Upper lobe of right lung (tissue), 1 donor: ENCODE results near the gene UBE2N. TPM values are rescaled to one million over a fixed set of nuclear protein-coding genes. Genes with fewer than 3 reads are reported as not detected.
A peak's percentile ranks its signal among the peaks of the same experiment; 100 is the strongest.

Experiments
- ATAC-seq: fragments of 200-7000 bp; cut with Tn5 transposase; one replicate; pipeline ENCODE4 v1.9.1; 2020; ENCODE audit warnings: mild to moderate bottlenecking, moderate library complexity
- DNase-seq: peaks from one replicate; pipeline ENCODE4 v3.0.0-alpha.2; 2020
- H3K27ac ChIP-seq: fragments of 200-600 bp; one replicate; pipeline ENCODE4 v1.8.0; 2022
- H3K27me3 ChIP-seq: fragments of 200-600 bp; one replicate; pipeline ENCODE4 v1.8.0; 2022; ENCODE audit warnings: mild to moderate bottlenecking
- H3K36me3 ChIP-seq: fragments of 200-600 bp; one replicate; pipeline ENCODE4 v1.8.0; 2022
- H3K4me1 ChIP-seq: fragments of 200-600 bp; one replicate; pipeline ENCODE4 v1.8.0; 2022
- H3K4me3 ChIP-seq: fragments of 200-600 bp; one replicate; pipeline ENCODE4 v1.8.0; 2022; ENCODE audit warnings: mild to moderate bottlenecking
- H3K9me3 ChIP-seq: fragments of 200-600 bp; one replicate; pipeline ENCODE4 v1.8.0; 2022
- CTCF ChIP-seq: fragments of 200-600 bp; IDR thresholded peaks from one replicate; pipeline ENCODE4 v1.8.0; 2022; ENCODE audit warnings: antibody characterized with exemption
- intact Hi-C: fragments of 100-400 bp; cut with DNase I; formaldehyde crosslinking; loops from one replicate; pipeline ENCODE4 v1.11.0; 2022
- long read RNA-seq: library from polyadenylated mRNA; unstranded; transcript quantifications from one replicate; pipeline ENCODE4 v2.0.0, GENCODE V29; 2021
- total RNA-seq: library from RNA; stranded (reverse); fragmentation: NEBNext Ultra II Directional; extraction: Animal tissue kit (Norgen Biotek cat#: 25700); gene quantifications from one replicate; pipeline ENCODE4 v1.2.1, GENCODE V29; 2021
- donor health status: DM: no; HTN: yes; CAD: no; lungs with severe emphysema.

UBE2N gene, protein sequence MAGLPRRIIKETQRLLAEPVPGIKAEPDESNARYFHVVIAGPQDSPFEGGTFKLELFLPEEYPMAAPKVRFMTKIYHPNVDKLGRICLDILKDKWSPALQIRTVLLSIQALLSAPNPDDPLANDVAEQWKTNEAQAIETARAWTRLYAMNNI
- total RNA-seq, result 65.9 TPM
- long read RNA-seq, full-length matches to known transcripts, result 43 of 51 reads
- long read RNA-seq, partial matches to known transcripts, result 5 of 51 reads
- long read RNA-seq, other reads (novel, unspliced or antisense), result 3 of 51 reads

- DNase-seq (peak; percentile 99), ATAC-seq (peak; percentile 97)
- Histone ChIP-seq H3K9me3 (no peaks in the 10 kb centered on the region), H3K36me3 (no peaks in the 10 kb centered on the region), H3K27ac (peak within 1 kb of the TSS; percentile 96), H3K27me3 (no peaks in the 10 kb centered on the region), H3K4me1 (peaks cover 16% of the 10 kb centered on the region), H3K4me3 (peak within 1 kb of the TSS; percentile 96)
- no peak for TF ChIP-seq CTCF
- intact Hi-C loops, result no loop called here
Measured at GRCh38 chr12:93441617-93442410, at the start of gene UBE2N. TSS of gene UBE2N (minus strand) at chr12:93441947. CDS start at chr12:93441884, 63 bp downstream.

DNA sequence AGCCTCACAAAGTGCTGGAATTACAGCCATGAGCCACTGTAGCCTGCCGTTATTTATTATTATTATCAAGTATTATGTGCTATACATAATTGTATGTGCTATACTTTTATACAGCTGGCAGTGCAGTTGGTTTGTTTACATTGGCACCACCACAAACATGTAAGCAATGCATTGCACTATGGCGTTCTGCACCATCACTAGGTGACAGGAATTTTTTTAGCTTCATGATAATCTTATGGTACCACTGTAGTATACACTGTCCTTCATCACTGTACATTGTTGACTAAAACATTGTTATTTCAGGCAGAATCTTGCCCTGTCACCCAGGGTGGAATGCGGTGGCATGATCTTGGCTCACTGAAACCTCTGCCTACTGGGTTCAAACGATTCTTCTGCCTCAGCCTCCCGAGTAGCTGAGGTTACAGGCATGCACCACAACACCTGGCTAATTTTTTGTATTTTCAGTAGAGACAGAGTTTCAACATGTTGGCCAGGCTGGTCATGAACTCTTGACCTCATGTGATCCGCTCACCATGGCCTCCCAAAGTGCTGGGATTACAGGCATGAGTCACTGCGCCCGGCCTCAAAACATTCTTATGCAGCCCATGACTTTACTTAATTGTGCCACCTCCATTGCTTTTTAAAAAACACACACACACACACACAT, 42.7 kb upstream of the UBE2N start:
- TF ChIP-seq CTCF, result no peak
- Histone ChIP-seq H3K36me3 (peaks cover 95% of the 10 kb centered on the region), H3K27ac (no peak overlapping the region), H3K4me1 (no peaks in the 10 kb centered on the region), H3K9me3 (no peaks in the 10 kb centered on the region), H3K27me3 (no peaks in the 10 kb centered on the region), H3K4me3 (no peak overlapping the region)
- no peak for DNase-seq
- intact Hi-C loops, result no loop called here
- ATAC-seq, result no peak

DNA sequence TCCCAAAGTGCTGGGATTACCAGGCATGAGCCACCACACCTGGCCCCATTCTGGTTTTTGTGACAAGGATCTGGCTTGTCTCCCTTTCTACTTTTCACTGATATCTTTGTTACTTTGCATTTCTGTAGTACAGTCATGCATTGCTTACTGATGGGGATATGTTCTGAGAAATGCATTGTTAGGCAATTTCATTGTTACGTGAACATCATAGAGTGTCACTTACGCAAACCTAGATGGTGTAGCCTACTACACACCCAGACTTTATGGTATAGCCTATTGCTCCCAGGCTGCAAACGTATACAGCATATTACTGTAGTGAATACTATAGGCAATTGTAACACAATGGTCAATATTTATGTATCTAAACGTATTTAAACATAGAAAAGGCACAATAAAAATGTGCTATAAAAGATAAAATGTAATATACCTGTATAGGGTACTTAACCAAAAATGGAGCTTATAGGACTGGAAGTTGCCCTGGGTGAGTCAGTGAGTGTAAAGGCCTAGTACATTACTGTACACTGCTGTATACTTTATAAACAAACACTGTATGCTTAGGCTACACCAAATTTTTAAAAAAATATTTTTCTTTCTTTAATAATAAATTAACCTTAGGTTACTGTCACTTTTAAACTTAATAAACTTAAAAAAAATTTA, 41.5 kb upstream of the UBE2N start:
- H3K36me3 ChIP-seq, result peaks cover 91% of the 10 kb centered on the region
- ATAC-seq, result no peak

DNA sequence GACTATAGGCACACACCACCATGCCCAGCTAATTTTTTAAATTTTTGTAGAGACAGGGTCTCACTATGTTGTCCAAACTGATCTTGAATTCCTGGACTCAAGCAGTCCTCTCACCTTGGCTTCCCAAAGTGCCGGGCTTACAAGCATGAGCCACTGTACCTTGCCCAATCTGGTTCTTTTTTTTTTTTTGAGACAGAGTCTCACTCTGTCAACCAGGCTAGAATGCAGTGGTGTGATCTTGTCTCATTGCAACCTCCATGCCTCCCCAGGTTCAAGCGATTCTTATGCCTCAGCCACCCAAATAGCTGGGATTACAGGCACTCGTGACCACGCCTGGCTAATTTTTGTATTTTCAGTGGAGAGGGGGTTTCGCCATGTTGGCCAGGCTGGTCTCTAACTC, 41.0 kb upstream of the UBE2N start:
- Histone ChIP-seq H3K4me3 (no peak overlapping the region), H3K27me3 (no peaks in the 10 kb centered on the region), H3K36me3 (peaks cover 91% of the 10 kb centered on the region), H3K9me3 (no peaks in the 10 kb centered on the region), H3K4me1 (no peaks in the 10 kb centered on the region), H3K27ac (no peak overlapping the region)
- ATAC-seq (no peak), DNase-seq (no peak)
- no peak for TF ChIP-seq CTCF
- intact Hi-C loops, result no loop called here

More for the DNA sequence above, 41.5 kb upstream of the UBE2N start:
- no peaks in the 10 kb centered on the region for H3K27me3 ChIP-seq
- intact Hi-C loops, result no loop called here
- no peak overlapping the region for H3K4me3 ChIP-seq
- no peaks in the 10 kb centered on the region for H3K4me1 ChIP-seq
- no peak for TF ChIP-seq CTCF
- H3K9me3 ChIP-seq, result no peaks in the 10 kb centered on the region
- no peak overlapping the region for H3K27ac ChIP-seq
- DNase-seq, result no peak

DNA sequence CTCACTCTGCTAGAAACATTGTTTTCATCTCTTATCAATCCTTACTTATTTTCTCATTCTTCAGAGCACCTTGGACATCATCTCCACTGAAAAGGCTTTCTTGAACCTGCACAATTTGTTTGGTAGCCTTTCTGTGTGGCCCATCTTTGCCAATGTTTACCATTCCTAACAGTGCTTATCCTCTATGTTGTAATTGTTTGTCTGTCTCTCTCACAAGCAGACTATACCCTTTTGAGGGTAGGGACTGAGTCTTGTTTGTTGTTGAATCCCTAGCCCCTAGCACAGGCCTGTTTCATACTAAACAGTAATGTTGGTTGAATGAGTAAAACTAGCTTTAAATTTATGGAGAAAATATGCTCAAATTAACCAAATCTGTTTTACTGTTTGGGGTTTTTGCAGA, 34.8 kb upstream of the UBE2N start:
- Histone ChIP-seq H3K27ac (no peak overlapping the region), H3K27me3 (no peaks in the 10 kb centered on the region), H3K4me1 (no peaks in the 10 kb centered on the region), H3K36me3 (peaks cover 84% of the 10 kb centered on the region), H3K4me3 (no peak overlapping the region), H3K9me3 (no peaks in the 10 kb centered on the region)
- DNase-seq (no peak), ATAC-seq (no peak)
- intact Hi-C loops, result no loop called here
- no peak for TF ChIP-seq CTCF
